Measurements from ENCODE around the gene THSD4. TPM values are rescaled to one million over a fixed set of nuclear protein-coding genes. Genes with fewer than 3 reads are reported as not detected.
A peak's percentile ranks its signal among the peaks of the same experiment; 100 is the strongest.

THSD4 gene
- total and polyA plus RNA-seq, 2 experiments from 2014 or later: 5.1 to 25.5 TPM

DNA sequence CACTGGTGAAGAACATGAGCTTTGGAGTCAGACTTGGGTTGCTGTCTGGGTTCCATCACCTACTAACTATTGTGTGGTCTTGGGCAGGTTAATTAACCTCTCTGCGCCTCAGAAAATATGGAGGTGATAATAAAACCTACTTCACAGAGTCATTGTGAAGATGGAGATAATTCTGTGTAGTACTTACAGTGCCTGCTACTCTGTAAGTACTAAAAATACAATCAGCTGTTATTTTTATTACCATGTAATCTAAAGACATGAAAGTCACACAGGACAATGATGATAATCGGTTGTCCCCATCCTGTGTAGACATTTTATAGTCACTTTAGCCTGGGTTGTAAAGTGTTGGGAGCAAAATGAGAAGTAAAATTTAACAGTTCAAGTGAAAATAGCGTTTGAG is 334.1 kb downstream of the THSD4 start:
- TF ChIP-seq, protein P1, sequence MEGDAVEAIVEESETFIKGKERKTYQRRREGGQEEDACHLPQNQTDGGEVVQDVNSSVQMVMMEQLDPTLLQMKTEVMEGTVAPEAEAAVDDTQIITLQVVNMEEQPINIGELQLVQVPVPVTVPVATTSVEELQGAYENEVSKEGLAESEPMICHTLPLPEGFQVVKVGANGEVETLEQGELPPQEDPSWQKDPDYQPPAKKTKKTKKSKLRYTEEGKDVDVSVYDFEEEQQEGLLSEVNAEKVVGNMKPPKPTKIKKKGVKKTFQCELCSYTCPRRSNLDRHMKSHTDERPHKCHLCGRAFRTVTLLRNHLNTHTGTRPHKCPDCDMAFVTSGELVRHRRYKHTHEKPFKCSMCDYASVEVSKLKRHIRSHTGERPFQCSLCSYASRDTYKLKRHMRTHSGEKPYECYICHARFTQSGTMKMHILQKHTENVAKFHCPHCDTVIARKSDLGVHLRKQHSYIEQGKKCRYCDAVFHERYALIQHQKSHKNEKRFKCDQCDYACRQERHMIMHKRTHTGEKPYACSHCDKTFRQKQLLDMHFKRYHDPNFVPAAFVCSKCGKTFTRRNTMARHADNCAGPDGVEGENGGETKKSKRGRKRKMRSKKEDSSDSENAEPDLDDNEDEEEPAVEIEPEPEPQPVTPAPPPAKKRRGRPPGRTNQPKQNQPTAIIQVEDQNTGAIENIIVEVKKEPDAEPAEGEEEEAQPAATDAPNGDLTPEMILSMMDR (IDR thresholded peaks at IDR 0.05; ENCODE audit: low read depth, low read length): no peak
- H3K27me3 ChIP-seq: no peaks in the 10 kb centered on the region

DNA sequence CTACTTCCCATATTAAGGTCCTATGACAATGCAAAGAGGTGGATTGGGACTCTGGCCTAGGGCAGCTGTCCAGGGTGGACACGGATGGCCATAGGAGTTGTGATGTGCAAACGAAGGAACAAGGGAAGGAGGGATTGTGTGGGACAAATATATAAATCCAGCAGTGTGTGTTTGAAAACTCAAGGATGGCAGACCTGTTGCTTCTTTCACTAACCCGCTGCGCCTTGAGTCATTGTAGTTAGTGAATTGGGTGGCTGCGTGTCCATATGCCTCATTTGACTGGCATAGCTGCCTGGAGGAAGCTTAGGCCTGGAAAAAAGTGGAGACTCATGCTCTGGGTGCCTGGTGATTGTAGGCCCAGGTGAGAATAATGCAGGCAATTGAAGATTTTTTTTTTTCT is 334.7 kb downstream of the THSD4 start:
- H3K27ac ChIP-seq: no peak overlapping the region
- H3K9me3 ChIP-seq (ENCODE audit: low read depth): no peaks in the 10 kb centered on the region
- H3K36me3 ChIP-seq: no peaks in the 10 kb centered on the region
- no peaks in the 10 kb centered on the region for H3K27me3 ChIP-seq
- DNase-seq (ENCODE audit: low read depth in 1 of 2, low spot score in 1 of 2): no peak
- peaks cover 10% of the 10 kb centered on the region for H3K4me1 ChIP-seq (ENCODE audit: low read depth)
- no peak overlapping the region for H3K4me3 ChIP-seq
- TF ChIP-seq, protein P1 (IDR thresholded peaks at IDR 0.05; ENCODE audit: low read depth, low read length): no peak

More for the DNA sequence above, 334.1 kb downstream of the THSD4 start:
- Histone ChIP-seq H3K4me1 (ENCODE audit: low read depth) (peaks cover 10% of the 10 kb centered on the region), H3K9me3 (ENCODE audit: low read depth) (no peaks in the 10 kb centered on the region), H3K4me3 (no peak overlapping the region), H3K36me3 (no peaks in the 10 kb centered on the region), H3K27ac (no peak overlapping the region)
- no peak for DNase-seq (ENCODE audit: low read depth in 1 of 2, low spot score in 1 of 2)

DNA sequence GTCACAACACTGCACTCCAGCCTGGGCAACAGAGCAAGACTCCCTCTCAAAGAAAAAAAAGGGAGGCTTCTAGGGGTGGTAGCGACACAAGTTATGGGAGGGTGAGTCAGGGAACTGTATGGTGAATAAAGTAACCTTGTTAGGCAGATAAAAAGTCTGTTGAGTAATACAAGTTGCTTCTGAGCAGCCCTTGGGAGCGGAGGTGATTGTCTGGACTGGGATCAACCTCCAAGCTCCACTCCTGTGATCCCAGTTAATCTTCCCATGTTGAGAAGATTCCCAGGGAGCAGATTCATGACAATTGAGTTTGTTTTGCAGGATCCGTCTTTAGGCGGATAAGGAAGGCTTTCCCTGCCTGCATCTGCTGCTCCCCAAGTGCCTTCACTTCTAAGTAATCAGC is 335.9 kb downstream of the THSD4 start:
- DNase-seq (ENCODE audit: low read depth in 1 of 2, low spot score in 1 of 2): peak in 1 of 2 donors; percentile 16
- TF ChIP-seq, protein P1 (IDR thresholded peaks at IDR 0.05; ENCODE audit: low read depth, low read length): no peak
- no peaks in the 10 kb centered on the region for H3K27me3 ChIP-seq
- H3K4me3 ChIP-seq: no peak overlapping the region
- no peaks in the 10 kb centered on the region for H3K9me3 ChIP-seq (ENCODE audit: low read depth)
- H3K27ac ChIP-seq: no peak overlapping the region
- H3K36me3 ChIP-seq: no peaks in the 10 kb centered on the region
- peaks cover 10% of the 10 kb centered on the region for H3K4me1 ChIP-seq (ENCODE audit: low read depth)

DNA sequence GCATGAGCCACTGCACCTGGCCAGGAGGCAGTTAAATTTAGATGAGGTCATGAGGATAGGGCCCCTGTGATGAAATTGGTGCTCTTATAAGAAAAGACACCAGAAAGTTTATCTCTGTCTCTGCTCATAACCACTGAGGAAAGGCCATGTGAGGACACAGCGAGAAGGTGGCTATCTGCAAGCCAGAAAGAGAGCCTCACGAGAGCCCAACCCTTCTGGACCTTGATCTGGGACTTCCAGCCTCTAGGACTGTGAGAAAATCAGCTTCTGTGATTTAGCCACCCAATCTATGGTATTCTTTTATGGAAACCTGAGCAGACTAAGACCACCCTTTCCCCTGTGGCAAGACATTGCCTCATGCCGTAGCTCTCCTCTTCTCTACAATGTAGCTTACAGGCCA is 337.6 kb downstream of the THSD4 start:
- Histone ChIP-seq H3K27ac (no peak overlapping the region), H3K4me3 (no peak overlapping the region), H3K36me3 (no peaks in the 10 kb centered on the region), H3K9me3 (ENCODE audit: low read depth) (no peaks in the 10 kb centered on the region), H3K4me1 (ENCODE audit: low read depth) (peaks cover 10% of the 10 kb centered on the region), H3K27me3 (no peaks in the 10 kb centered on the region)
- TF ChIP-seq, protein P1 (IDR thresholded peaks at IDR 0.05; ENCODE audit: low read depth, low read length): no peak
- DNase-seq (ENCODE audit: low read depth in 1 of 2, low spot score in 1 of 2): no peak

DNA sequence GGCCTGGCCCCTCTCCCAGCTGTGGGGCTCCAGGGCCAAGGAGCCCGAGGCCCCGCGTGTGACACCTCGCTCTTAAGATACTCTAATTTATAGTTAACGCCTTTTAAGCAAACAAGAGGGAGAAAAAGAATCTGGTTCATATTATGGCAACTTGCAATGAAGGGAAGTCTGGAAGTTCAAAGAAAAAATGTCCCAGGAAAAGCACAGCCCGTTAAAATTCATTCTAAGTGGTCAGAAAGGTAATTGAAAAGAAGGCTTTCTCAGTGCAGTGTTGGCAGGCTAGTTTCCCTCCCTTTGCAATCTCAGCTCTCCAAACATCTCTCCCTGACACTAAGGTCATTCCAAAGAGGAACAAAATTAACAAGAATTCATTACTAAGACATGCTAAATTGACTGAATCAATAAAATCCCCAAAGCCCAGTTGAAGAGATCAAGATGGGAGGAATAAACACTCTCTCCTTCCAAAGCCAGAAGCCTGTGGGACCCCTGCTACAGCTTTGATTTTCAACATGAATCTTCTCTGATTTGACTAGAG is 339.3 kb downstream of the THSD4 start:
- Histone ChIP-seq H3K36me3 (no peaks in the 10 kb centered on the region), H3K4me1 (ENCODE audit: low read depth) (peaks cover 4% of the 10 kb centered on the region), H3K27ac (no peak overlapping the region), H3K4me3 (no peak overlapping the region), H3K9me3 (ENCODE audit: low read depth) (no peaks in the 10 kb centered on the region), H3K27me3 (no peaks in the 10 kb centered on the region)
- DNase-seq (ENCODE audit: low read depth in 1 of 2, low spot score in 1 of 2): no peak
- TF ChIP-seq, protein P1 (IDR thresholded peaks at IDR 0.05; ENCODE audit: low read depth, low read length): no peak

All from cardiac muscle cell (in vitro differentiated cells and primary cell).